Mesenchymal stem cell (in vitro differentiated cells and primary cell): Measurements from ENCODE around the gene TMEFF1.

ENCODE experiments used
- DNase-seq: peaks from one replicate; pipeline ENCODE4 v3.0.0-alpha.2; 2013
- H2AFZ ChIP-seq: one replicate; pipeline ENCODE4 v1.6.1; 2013; ENCODE audit warnings: low read depth, mild to moderate bottlenecking, control low read depth, inconsistent platforms, low read length, moderate library complexity
- H2AK5ac ChIP-seq: 2 replicates; pipeline ENCODE4 v1.6.1; 2013; ENCODE audit warnings: low read length, moderate library complexity, mild to moderate bottlenecking, inconsistent platforms; ENCODE audit not compliant: severe bottlenecking
- H2BK120ac ChIP-seq: one replicate; pipeline ENCODE4 v1.6.1; 2013; ENCODE audit warnings: low read depth, mild to moderate bottlenecking, inconsistent platforms, low read length, moderate library complexity
- H2BK12ac ChIP-seq, 2 experiments: one replicate each; pipeline ENCODE4 v1.6.1; 2013; ENCODE audit warnings: inconsistent platforms in 2 of 2, low read length in 2 of 2, mild to moderate bottlenecking in 2 of 2, moderate library complexity in 2 of 2, control low read depth in 1 of 2
- H2BK15ac ChIP-seq: one replicate; pipeline ENCODE4 v1.6.1; 2013; ENCODE audit warnings: mild to moderate bottlenecking, low read depth, inconsistent platforms; ENCODE audit not compliant: poor library complexity, severe bottlenecking
- H2BK5ac ChIP-seq: 2 replicates; pipeline ENCODE4 v1.6.1; 2013; ENCODE audit warnings: low read depth, mild to moderate bottlenecking, low read length, control low read depth, inconsistent platforms; ENCODE audit not compliant: poor library complexity, severe bottlenecking
- H3K14ac ChIP-seq, 2 experiments: one replicate each; pipeline ENCODE4 v1.6.1; 2013; ENCODE audit warnings: inconsistent platforms in 2 of 2, low read length in 2 of 2, control low read depth in 1 of 2, mild to moderate bottlenecking in 1 of 2, moderate library complexity in 1 of 2
- H3K18ac ChIP-seq, 2 experiments: one replicate each; pipeline ENCODE4 v1.6.1; 2013; ENCODE audit warnings: inconsistent platforms in 2 of 2, low read length in 2 of 2, control low read depth in 1 of 2, low read depth in 1 of 2, mild to moderate bottlenecking in 1 of 2
- H3K23ac ChIP-seq, 2 experiments: one replicate each; pipeline ENCODE4 v1.6.1; 2013; ENCODE audit warnings: inconsistent platforms in 2 of 2, low read length in 2 of 2, mild to moderate bottlenecking in 2 of 2, moderate library complexity in 2 of 2, control low read depth in 1 of 2
- H3K27ac ChIP-seq: 2 replicates; pipeline ENCODE4 v1.5.1; 2013; ENCODE audit warnings: mild to moderate bottlenecking, moderate library complexity, low read length, control low read depth, inconsistent platforms; ENCODE audit not compliant: poor library complexity, severe bottlenecking
- H3K27me3 ChIP-seq, 2 experiments: 2 replicates each; pipeline versions ENCODE4 v1.6.1 to v1.7.0; 2013; ENCODE audit warnings: low read length in 2 of 2, mild to moderate bottlenecking in 2 of 2, moderate library complexity in 2 of 2, control low read depth in 1 of 2, inconsistent platforms in 1 of 2; ENCODE audit not compliant: control insufficient read depth in 1 of 2, insufficient read depth in 1 of 2
- H3K36me3 ChIP-seq, 2 experiments: 2 replicates each; pipeline versions ENCODE4 v1.6.1 to v1.7.0; 2013; ENCODE audit warnings: low read length in 2 of 2, control low read depth in 1 of 2, inconsistent platforms in 1 of 2, low read depth in 1 of 2, mild to moderate bottlenecking in 1 of 2; ENCODE audit not compliant: insufficient read depth in 2 of 2, control insufficient read depth in 1 of 2
- H3K4ac ChIP-seq, 2 experiments: one replicate each; pipeline ENCODE4 v1.6.1; 2013; ENCODE audit warnings: inconsistent platforms in 2 of 2, low read length in 2 of 2, mild to moderate bottlenecking in 2 of 2, moderate library complexity in 2 of 2, control low read depth in 1 of 2, low read depth in 1 of 2
- H3K4me1 ChIP-seq: 2 replicates; pipeline ENCODE4 v1.6.1; 2013; ENCODE audit warnings: low read depth, low read length, control low read depth; ENCODE audit not compliant: control insufficient read depth, insufficient read depth
- H3K4me2 ChIP-seq: 2 replicates; pipeline ENCODE4 v1.6.1; 2013; ENCODE audit warnings: low read length, mild to moderate bottlenecking, inconsistent platforms; ENCODE audit not compliant: poor library complexity, severe bottlenecking
- H3K4me3 ChIP-seq, 2 experiments: 2 replicates each; pipeline versions ENCODE4 v1.5.1 to v1.7.0; 2013; ENCODE audit warnings: low read length in 2 of 2, mild to moderate bottlenecking in 2 of 2, control low read depth in 1 of 2, low read depth in 1 of 2; ENCODE audit not compliant: insufficient read depth in 1 of 2
- H3K79me1 ChIP-seq: replicated peaks from 2 replicates; pipeline ENCODE4 v1.6.1; 2013; ENCODE audit warnings: mild to moderate bottlenecking, control low read depth, low read length, inconsistent platforms; ENCODE audit not compliant: poor library complexity, severe bottlenecking
- H3K9ac ChIP-seq: 2 replicates; pipeline ENCODE4 v1.7.0; 2013; ENCODE audit warnings: mild to moderate bottlenecking, low read length, moderate library complexity
- H3K9me3 ChIP-seq: 2 replicates; pipeline ENCODE4 v1.7.0; 2013; ENCODE audit warnings: mild to moderate bottlenecking, low read length; ENCODE audit not compliant: control insufficient read depth
- H4K8ac ChIP-seq: one replicate; pipeline ENCODE4 v1.6.1; 2013; ENCODE audit warnings: inconsistent platforms, mild to moderate bottlenecking, low read length, moderate library complexity
- H4K91ac ChIP-seq: one replicate; pipeline ENCODE4 v1.6.1; 2013; ENCODE audit warnings: mild to moderate bottlenecking, low read length, inconsistent platforms
- WGBS: methylation state at CpG from one replicate; pipeline ENCODE4 v1.1.7; 2013; ENCODE audit warnings: mixed read lengths; 5-methylcytosine and 5-hydroxymethylcytosine counted together

Gene TMEFF1

DNA sequence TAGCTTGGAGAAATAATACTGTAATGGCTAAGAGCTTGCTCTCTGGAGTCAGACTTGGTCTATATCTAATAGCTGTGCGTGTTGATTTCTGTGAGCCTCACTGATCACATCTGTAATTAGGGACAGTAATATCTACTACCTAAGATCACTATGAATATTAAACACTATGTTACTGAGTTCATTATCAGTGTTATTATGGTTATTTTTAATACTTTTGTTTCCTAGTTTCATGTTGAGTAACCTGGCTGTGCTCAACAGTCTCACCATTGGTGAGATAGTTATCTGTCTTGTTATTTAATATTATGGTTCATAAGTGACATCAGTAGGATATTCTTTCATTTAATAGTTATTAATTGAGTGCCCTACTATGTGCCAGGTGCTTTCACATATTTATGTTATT, 82.5 kb downstream of the TMEFF1 start:
- Histone ChIP-seq H3K23ac (no peak overlapping the region), H3K9ac (no peak overlapping the region), H3K4me3 (no peak overlapping the region), H4K91ac (no peak overlapping the region), H4K8ac (no peak overlapping the region), H3K9me3 (no peaks in the 10 kb centered on the region), H3K27me3 (no peaks in the 10 kb centered on the region), H3K4me1 (no peaks in the 10 kb centered on the region), H2AFZ (no peak overlapping the region), H3K27ac (no peak overlapping the region), H3K14ac (no peak overlapping the region), H2AK5ac (no peak overlapping the region), H3K18ac (no peak overlapping the region), H2BK5ac (no peak overlapping the region), H2BK120ac (no peak overlapping the region), H3K36me3 (peaks cover 0 to 8% of the 10 kb centered on the region in 2 experiments), H3K4ac (no peak overlapping the region), H2BK15ac (no peak overlapping the region), H3K79me1 (no peaks in the 10 kb centered on the region), H2BK12ac (no peak overlapping the region), H3K4me2 (no peak overlapping the region)
- no CpG with 5 or more reads among the region's 1 CpG for WGBS
- no peak for DNase-seq

DNA sequence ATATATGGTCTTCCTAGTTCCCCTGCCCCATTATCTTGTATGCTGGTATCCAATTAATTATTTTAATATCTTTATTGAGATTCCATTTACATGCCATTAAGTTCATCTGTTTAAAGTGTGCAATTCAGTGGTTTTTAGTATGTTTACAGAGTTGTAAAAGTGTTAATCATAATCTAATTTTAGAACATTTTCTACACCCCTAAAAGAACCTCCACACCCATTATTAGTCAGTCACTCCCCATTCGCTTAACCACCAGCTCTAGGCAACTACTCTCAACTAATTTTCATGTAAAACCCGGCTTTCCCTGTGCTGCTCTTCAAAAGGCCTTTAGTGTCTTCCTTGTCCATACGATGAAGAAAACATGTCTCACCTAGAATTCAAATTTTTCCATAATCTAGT, 84.1 kb downstream of the TMEFF1 start:
- Histone ChIP-seq H3K18ac (no peak overlapping the region), H3K9me3 (no peaks in the 10 kb centered on the region), H3K4me1 (no peaks in the 10 kb centered on the region), H4K91ac (no peak overlapping the region), H3K4me2 (no peak overlapping the region), H3K4ac (no peak overlapping the region), H2BK5ac (no peak overlapping the region), H3K27me3 (no peaks in the 10 kb centered on the region), H2BK120ac (no peak overlapping the region), H3K9ac (no peak overlapping the region), H3K23ac (no peak overlapping the region), H3K14ac (no peak overlapping the region), H2AK5ac (no peak overlapping the region), H3K27ac (no peak overlapping the region), H4K8ac (no peak overlapping the region), H2AFZ (no peak overlapping the region), H2BK12ac (no peak overlapping the region), H3K36me3 (peaks cover 0 to 5% of the 10 kb centered on the region in 2 experiments), H3K79me1 (no peaks in the 10 kb centered on the region), H2BK15ac (no peak overlapping the region), H3K4me3 (no peak overlapping the region)
- 95% methylated on average over 3 of the region's 3 CpGs for WGBS
- DNase-seq: no peak

DNA sequence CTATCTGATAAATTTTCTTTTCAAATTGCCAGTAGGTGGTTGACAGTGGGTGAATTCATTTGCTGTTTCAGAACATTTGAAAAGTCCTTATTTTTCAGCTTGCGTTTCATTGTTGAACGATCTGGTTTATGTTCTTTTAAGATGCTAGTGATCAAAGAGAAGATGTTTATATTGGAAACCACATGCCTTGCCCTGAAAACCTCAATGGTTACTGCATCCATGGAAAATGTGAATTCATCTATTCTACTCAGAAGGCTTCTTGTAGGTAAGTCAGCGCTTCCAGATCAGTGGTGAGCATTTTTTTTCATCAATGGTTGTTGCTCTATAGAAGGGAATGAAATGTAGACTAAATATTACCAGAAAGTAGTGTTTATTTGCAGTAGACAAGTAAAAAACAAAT, 88.3 kb downstream of the TMEFF1 start:
- 85% methylated on average over 3 of the region's 3 CpGs for WGBS
- no peak overlapping the region for H3K4me3 ChIP-seq

DNA sequence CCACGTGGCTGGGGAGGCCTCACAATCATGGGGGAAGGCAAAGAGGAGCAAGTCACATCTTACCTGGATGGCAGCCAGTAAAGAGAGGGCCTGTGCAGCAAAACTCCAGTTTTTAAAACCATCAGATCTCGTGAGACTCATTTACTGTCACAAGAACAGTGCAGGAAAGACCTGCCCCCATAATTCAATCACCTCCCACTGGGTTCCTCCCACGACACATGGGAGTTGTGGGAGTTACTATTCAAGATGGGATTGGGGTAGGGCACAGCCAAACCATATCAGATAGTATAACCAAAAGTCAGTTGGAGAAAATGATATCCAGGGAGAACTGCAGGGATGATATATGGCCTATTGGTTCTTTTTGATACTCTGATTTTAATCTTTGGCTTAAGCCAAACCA, 94.9 kb downstream of the TMEFF1 start:
- no peak overlapping the region for H2AK5ac ChIP-seq
- no peaks in the 10 kb centered on the region for H3K4me1 ChIP-seq
- no peak overlapping the region for H3K14ac ChIP-seq
- H3K4ac ChIP-seq: no peak overlapping the region
- no peak overlapping the region for H3K9ac ChIP-seq
- no peak overlapping the region for H2BK5ac ChIP-seq
- H3K9me3 ChIP-seq: no peaks in the 10 kb centered on the region
- DNase-seq: no peak
- H3K27me3 ChIP-seq: no peaks in the 10 kb centered on the region
- H3K23ac ChIP-seq: no peak overlapping the region
- H3K27ac ChIP-seq: no peak overlapping the region
- H3K36me3 ChIP-seq: peaks cover 0 to 23% of the 10 kb centered on the region in 2 experiments
- H2BK15ac ChIP-seq: no peak overlapping the region
- WGBS: 85% methylated on average over 2 of the region's 3 CpGs
- no peak overlapping the region for H2AFZ ChIP-seq
- no peak overlapping the region for H4K8ac ChIP-seq
- no peak overlapping the region for H2BK120ac ChIP-seq
- H3K4me3 ChIP-seq: no peak overlapping the region
- H3K18ac ChIP-seq: no peak overlapping the region
- H3K4me2 ChIP-seq: no peak overlapping the region
- H2BK12ac ChIP-seq: no peak overlapping the region
- no peaks in the 10 kb centered on the region for H3K79me1 ChIP-seq
- H4K91ac ChIP-seq: no peak overlapping the region

More for the DNA sequence above, 88.3 kb downstream of the TMEFF1 start:
- Histone ChIP-seq H3K27me3 (no peaks in the 10 kb centered on the region), H2BK15ac (no peak overlapping the region), H3K14ac (no peak overlapping the region), H2BK5ac (no peak overlapping the region), H2BK120ac (no peak overlapping the region), H3K36me3 (peaks cover 0 to 9% of the 10 kb centered on the region in 2 experiments), H3K27ac (no peak overlapping the region), H4K91ac (no peak overlapping the region), H3K18ac (no peak overlapping the region), H4K8ac (no peak overlapping the region), H3K79me1 (no peaks in the 10 kb centered on the region), H3K9ac (no peak overlapping the region), H3K4me2 (no peak overlapping the region), H2AFZ (no peak overlapping the region), H2BK12ac (no peak overlapping the region), H3K23ac (no peak overlapping the region), H3K4ac (no peak overlapping the region), H3K9me3 (no peaks in the 10 kb centered on the region), H2AK5ac (no peak overlapping the region), H3K4me1 (no peaks in the 10 kb centered on the region)
- DNase-seq: peak; percentile 61
